Measurements from ENCODE around the gene CST9L. TPM values are rescaled to one million over a fixed set of nuclear protein-coding genes. Genes with fewer than 3 reads are reported as not detected.

CST9L gene
- total and polyA plus RNA-seq, 7 experiments from 2014 or later: not detected

GRCh38 chr20:23530937-23531567 lies 37.2 kb downstream of the CST9L start:
- Histone ChIP-seq H3K4me3 (ENCODE audit: low read length) (no peak overlapping the region), H3K4me1 (ENCODE audit: control insufficient read depth in 2 of 2, insufficient read depth in 2 of 2, low read length in 2 of 2) (no peaks in the 10 kb centered on the region), H3K27me3 (ENCODE audit: control insufficient read depth in 2 of 2, insufficient read depth in 2 of 2, low read length in 2 of 2) (no peaks in the 10 kb centered on the region), H3K27ac (ENCODE audit: low read depth, low read length) (no peak overlapping the region), H3K9me3 (ENCODE audit: control insufficient read depth in 2 of 3, low read length in 3 of 3) (no peaks in the 10 kb centered on the region), H3K36me3 (ENCODE audit: control insufficient read depth in 2 of 3, insufficient read depth in 3 of 3, low read length in 3 of 3) (no peaks in the 10 kb centered on the region)
- Mint-ChIP-seq H3K9me3 (peaks cover 4 to 31% (median 16%) of the 10 kb centered on the region in 11 donors), H3K4me3 (no peak overlapping the region), H3K27ac (no peak overlapping the region), H3K36me3 (peaks cover 0 to 4% (median 0%) of the 10 kb centered on the region in 5 donors), H3K4me1 (peaks cover 0 to 5% (median 0%) of the 10 kb centered on the region in 7 donors), H3K27me3 (peaks cover 3 to 11% (median 5%) of the 10 kb centered on the region in 5 donors)
- ATAC-seq (no peak), DNase-seq (no peak)
- POLR2A ChIA-PET: no interaction called here
- CTCF ChIA-PET: no interaction called here
- intact Hi-C loops (cut with micrococcal nuclease): no loop called here

DNA sequence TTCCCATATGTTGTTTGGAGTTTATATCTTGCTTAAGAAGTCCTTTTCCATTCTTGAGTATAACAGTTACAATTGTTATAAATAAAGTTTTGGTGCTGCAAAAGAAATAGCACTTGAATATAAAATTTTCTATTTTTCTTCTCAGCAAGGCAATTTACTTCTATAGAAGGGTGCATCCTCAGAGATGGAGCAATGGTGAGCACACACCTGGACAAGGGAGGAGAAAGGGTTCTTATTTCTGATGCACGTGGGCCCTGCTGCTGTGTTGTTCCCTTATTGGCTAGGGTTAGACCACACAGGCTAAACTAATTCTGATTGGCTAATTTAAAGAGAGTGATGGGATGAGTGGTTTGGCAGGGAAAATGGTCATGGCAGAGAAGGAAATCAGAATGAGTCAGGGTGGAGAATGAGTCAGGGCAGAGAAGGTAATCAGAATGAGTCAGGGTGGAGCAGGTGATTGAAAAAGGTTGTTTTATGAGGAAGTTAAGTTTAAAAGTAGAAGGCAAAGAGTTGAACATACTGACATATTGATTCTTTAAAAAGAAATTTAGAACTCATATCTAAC lies 39.3 kb downstream of the CST9L start:
- Histone ChIP-seq H3K27ac (ENCODE audit: low read depth, low read length) (no peak overlapping the region), H3K4me1 (ENCODE audit: control insufficient read depth in 2 of 2, insufficient read depth in 2 of 2, low read length in 2 of 2) (no peaks in the 10 kb centered on the region), H3K9me3 (ENCODE audit: control insufficient read depth in 2 of 3, low read length in 3 of 3) (no peaks in the 10 kb centered on the region), H3K4me3 (ENCODE audit: low read length) (no peak overlapping the region), H3K36me3 (ENCODE audit: control insufficient read depth in 2 of 3, insufficient read depth in 3 of 3, low read length in 3 of 3) (no peaks in the 10 kb centered on the region), H3K27me3 (ENCODE audit: control insufficient read depth in 2 of 2, insufficient read depth in 2 of 2, low read length in 2 of 2) (no peaks in the 10 kb centered on the region)
- peaks cover 3 to 11% (median 10%) of the 10 kb centered on the region in 5 donors for H3K27me3 Mint-ChIP-seq
- intact Hi-C loops (cut with micrococcal nuclease): no loop called here
- peaks cover 0 to 5% (median 0%) of the 10 kb centered on the region in 7 donors for H3K4me1 Mint-ChIP-seq
- ATAC-seq (no peak), DNase-seq (no peak)
- ChIA-PET CTCF (no interaction called here), POLR2A (no interaction called here)
- peaks cover 0 to 4% (median 0%) of the 10 kb centered on the region in 5 donors for H3K36me3 Mint-ChIP-seq
- H3K27ac Mint-ChIP-seq: no peak overlapping the region
- no peak overlapping the region for H3K4me3 Mint-ChIP-seq
- H3K9me3 Mint-ChIP-seq: peaks cover 4 to 31% (median 16%) of the 10 kb centered on the region in 11 donors

GRCh38 chr20:23526850-23527249 lies 41.4 kb downstream of the CST9L start:
- no peak overlapping the region for H3K4me3 Mint-ChIP-seq
- no peaks in the 10 kb centered on the region for H3K4me1 ChIP-seq (ENCODE audit: control insufficient read depth in 2 of 2, insufficient read depth in 2 of 2, low read length in 2 of 2)
- no peak overlapping the region for H3K27ac ChIP-seq (ENCODE audit: low read depth, low read length)
- H3K9me3 Mint-ChIP-seq: peaks cover 4 to 31% (median 16%) of the 10 kb centered on the region in 11 donors
- POLR2A ChIA-PET: no interaction called here
- no peak overlapping the region for H3K27ac Mint-ChIP-seq
- H3K36me3 Mint-ChIP-seq: peaks cover 0 to 4% (median 0%) of the 10 kb centered on the region in 5 donors
- H3K27me3 Mint-ChIP-seq: peaks cover 0 to 10% (median 6%) of the 10 kb centered on the region in 5 donors
- DNase-seq (no peak), ATAC-seq (no peak)
- no peaks in the 10 kb centered on the region for H3K9me3 ChIP-seq (ENCODE audit: control insufficient read depth in 2 of 3, low read length in 3 of 3)
- H3K27me3 ChIP-seq (ENCODE audit: control insufficient read depth in 2 of 2, insufficient read depth in 2 of 2, low read length in 2 of 2): no peaks in the 10 kb centered on the region
- H3K36me3 ChIP-seq (ENCODE audit: control insufficient read depth in 2 of 3, insufficient read depth in 3 of 3, low read length in 3 of 3): no peaks in the 10 kb centered on the region
- CTCF ChIA-PET: no interaction called here
- H3K4me3 ChIP-seq (ENCODE audit: low read length): no peak overlapping the region
- peaks cover 0 to 5% (median 0%) of the 10 kb centered on the region in 7 donors for H3K4me1 Mint-ChIP-seq
- intact Hi-C loops (cut with micrococcal nuclease): no loop called here

DNA sequence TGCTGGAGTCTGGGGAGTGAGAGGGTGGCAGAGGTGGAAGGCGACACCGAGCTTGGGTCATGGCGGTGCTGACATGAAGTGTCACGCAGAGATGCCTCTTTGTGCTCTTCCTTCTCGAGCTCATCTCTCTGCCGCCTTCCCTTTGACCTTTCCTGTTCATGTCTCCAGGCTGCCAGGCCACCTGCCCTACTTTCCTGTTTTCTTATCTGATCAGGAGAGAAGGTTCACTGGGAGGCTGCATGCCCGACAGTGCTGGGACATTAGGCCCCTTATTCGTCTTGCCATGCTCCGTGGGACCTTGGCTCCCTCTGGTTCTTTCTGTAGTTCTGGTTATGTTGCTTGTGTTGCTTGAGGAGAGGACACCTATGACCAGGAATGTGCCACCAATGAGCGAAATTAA lies 44.1 kb downstream of the CST9L start:
- Mint-ChIP-seq H3K27me3 (peaks cover 0 to 14% (median 3%) of the 10 kb centered on the region in 5 donors), H3K9me3 (peaks cover 3 to 16% (median 11%) of the 10 kb centered on the region in 11 donors), H3K4me3 (no peak overlapping the region), H3K4me1 (no peaks in the 10 kb centered on the region), H3K27ac (no peak overlapping the region), H3K36me3 (peaks cover 0 to 4% (median 0%) of the 10 kb centered on the region in 5 donors)
- CTCF ChIA-PET: interaction anchor here (0.6 kb wide), 1 partner anchor 361 kb away, joined by 3 read pairs; no protein-coding TSS in a partner anchor
- no peaks in the 10 kb centered on the region for H3K4me1 ChIP-seq (ENCODE audit: control insufficient read depth in 2 of 2, insufficient read depth in 2 of 2, low read length in 2 of 2)
- ATAC-seq (no peak), DNase-seq (no peak)
- no peaks in the 10 kb centered on the region for H3K36me3 ChIP-seq (ENCODE audit: control insufficient read depth in 2 of 3, insufficient read depth in 3 of 3, low read length in 3 of 3)
- no peak overlapping the region for H3K4me3 ChIP-seq (ENCODE audit: low read length)
- intact Hi-C loops (cut with micrococcal nuclease): no loop called here
- H3K27me3 ChIP-seq (ENCODE audit: control insufficient read depth in 2 of 2, insufficient read depth in 2 of 2, low read length in 2 of 2): no peaks in the 10 kb centered on the region
- POLR2A ChIA-PET: no interaction called here
- H3K27ac ChIP-seq (ENCODE audit: low read depth, low read length): no peak overlapping the region
- no peaks in the 10 kb centered on the region for H3K9me3 ChIP-seq (ENCODE audit: control insufficient read depth in 2 of 3, low read length in 3 of 3)

- no peak overlapping the region for H3K4me3 ChIP-seq (ENCODE audit: low read length)
- Mint-ChIP-seq H3K4me3 (no peak overlapping the region), H3K9me3 (no peaks in the 10 kb centered on the region), H3K36me3 (no peaks in the 10 kb centered on the region), H3K4me1 (no peaks in the 10 kb centered on the region), H3K27ac (no peak overlapping the region), H3K27me3 (peaks cover 0 to 10% (median 3%) of the 10 kb centered on the region in 5 donors)
- ATAC-seq (no peak), DNase-seq (no peak)
- no peak overlapping the region for H3K27ac ChIP-seq (ENCODE audit: low read depth, low read length)
- no peaks in the 10 kb centered on the region for H3K4me1 ChIP-seq (ENCODE audit: control insufficient read depth in 2 of 2, insufficient read depth in 2 of 2, low read length in 2 of 2)
- H3K9me3 ChIP-seq (ENCODE audit: control insufficient read depth in 2 of 3, low read length in 3 of 3): no peaks in the 10 kb centered on the region
- H3K27me3 ChIP-seq (ENCODE audit: control insufficient read depth in 2 of 2, insufficient read depth in 2 of 2, low read length in 2 of 2): no peaks in the 10 kb centered on the region
- CTCF ChIA-PET: no interaction called here
- POLR2A ChIA-PET: no interaction called here
- intact Hi-C loops (cut with micrococcal nuclease): no loop called here
- H3K36me3 ChIP-seq (ENCODE audit: control insufficient read depth in 2 of 3, insufficient read depth in 3 of 3, low read length in 3 of 3): no peaks in the 10 kb centered on the region
Observed at GRCh38 chr20:23520185-23520584, 48.1 kb downstream of the CST9L start.

DNA sequence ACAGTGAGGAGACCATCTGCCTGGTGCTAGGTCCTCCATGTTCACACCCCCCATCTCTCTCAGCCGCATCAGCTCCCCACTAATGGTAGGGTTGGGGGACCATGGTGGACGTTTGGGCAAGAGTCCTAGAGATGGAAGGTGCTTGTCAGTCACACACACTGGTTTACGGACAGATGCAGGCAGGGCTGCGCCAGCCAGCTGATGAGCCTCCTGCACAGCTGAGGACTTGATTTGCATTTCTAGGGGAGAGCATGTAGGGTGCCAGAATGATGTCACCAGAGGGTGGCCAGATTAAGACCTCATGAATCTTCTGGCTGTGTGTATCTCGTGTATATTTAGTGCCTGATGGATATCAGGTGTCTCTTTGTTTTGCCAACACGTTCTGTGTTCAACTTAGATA lies 48.7 kb downstream of the CST9L start:
- H3K9me3 Mint-ChIP-seq: no peaks in the 10 kb centered on the region
- Histone ChIP-seq H3K27ac (ENCODE audit: low read depth, low read length) (no peak overlapping the region), H3K27me3 (ENCODE audit: control insufficient read depth in 2 of 2, insufficient read depth in 2 of 2, low read length in 2 of 2) (no peaks in the 10 kb centered on the region), H3K4me1 (ENCODE audit: control insufficient read depth in 2 of 2, insufficient read depth in 2 of 2, low read length in 2 of 2) (no peaks in the 10 kb centered on the region), H3K36me3 (ENCODE audit: control insufficient read depth in 2 of 3, insufficient read depth in 3 of 3, low read length in 3 of 3) (no peaks in the 10 kb centered on the region), H3K4me3 (ENCODE audit: low read length) (no peak overlapping the region), H3K9me3 (ENCODE audit: control insufficient read depth in 2 of 3, low read length in 3 of 3) (no peaks in the 10 kb centered on the region)
- no peak for ATAC-seq
- no peak overlapping the region for H3K4me3 Mint-ChIP-seq
- H3K27ac Mint-ChIP-seq: no peak overlapping the region
- ChIA-PET POLR2A (no interaction called here), CTCF (no interaction called here)
- peaks cover 0 to 10% (median 3%) of the 10 kb centered on the region in 5 donors for H3K27me3 Mint-ChIP-seq
- intact Hi-C loops (cut with micrococcal nuclease): no loop called here
- no peaks in the 10 kb centered on the region for H3K36me3 Mint-ChIP-seq
- DNase-seq: no peak
- H3K4me1 Mint-ChIP-seq: no peaks in the 10 kb centered on the region

- no peak for DNase-seq
- POLR2A ChIA-PET: no interaction called here
- no peak overlapping the region for H3K4me3 ChIP-seq (ENCODE audit: low read length)
- no peak overlapping the region for H3K4me3 Mint-ChIP-seq
- no peaks in the 10 kb centered on the region for H3K36me3 ChIP-seq (ENCODE audit: control insufficient read depth in 2 of 3, insufficient read depth in 3 of 3, low read length in 3 of 3)
- H3K27me3 ChIP-seq (ENCODE audit: control insufficient read depth in 2 of 2, insufficient read depth in 2 of 2, low read length in 2 of 2): no peaks in the 10 kb centered on the region
- intact Hi-C loops (cut with micrococcal nuclease): no loop called here
- ATAC-seq: no peak
- H3K4me1 Mint-ChIP-seq: no peaks in the 10 kb centered on the region
- H3K27ac ChIP-seq (ENCODE audit: low read depth, low read length): no peak overlapping the region
- H3K27me3 Mint-ChIP-seq: peaks cover 0 to 10% (median 3%) of the 10 kb centered on the region in 5 donors
- H3K27ac Mint-ChIP-seq: no peak overlapping the region
- H3K36me3 Mint-ChIP-seq: no peaks in the 10 kb centered on the region
- H3K4me1 ChIP-seq (ENCODE audit: control insufficient read depth in 2 of 2, insufficient read depth in 2 of 2, low read length in 2 of 2): no peaks in the 10 kb centered on the region
- no peaks in the 10 kb centered on the region for H3K9me3 Mint-ChIP-seq
- no peaks in the 10 kb centered on the region for H3K9me3 ChIP-seq (ENCODE audit: control insufficient read depth in 2 of 3, low read length in 3 of 3)
- CTCF ChIA-PET: no interaction called here
Observed at GRCh38 chr20:23517719-23518118, 50.6 kb downstream of the CST9L start.
